T-helper 2 cell treated with Interferon-gamma antibody and Interleukin-4, amounts not matched to agents 5 μg/mL and 100 μg/mL, for 36 hours (primary cell): ENCODE measurements around the gene TGIF1.

Experiments used
- DNase-seq: peaks from one replicate; pipeline ENCODE4 v3.0.0; 2021; ENCODE audit warnings: low spot score
- H3K27ac Mint-ChIP-seq: one replicate; pipeline ENCODE4 v1.8.0; 2021; ENCODE audit warnings: mild to moderate bottlenecking, mixed read lengths
- H3K27me3 Mint-ChIP-seq: one replicate; pipeline ENCODE4 v1.8.0; 2021; ENCODE audit warnings: low read depth, mixed read lengths
- H3K36me3 Mint-ChIP-seq: one replicate; pipeline ENCODE4 v1.8.0; 2021; ENCODE audit warnings: low read depth, mixed read lengths
- H3K4me1 Mint-ChIP-seq: one replicate; pipeline ENCODE4 v1.8.0; 2021; ENCODE audit warnings: low read depth, mixed read lengths
- H3K4me3 Mint-ChIP-seq: one replicate; pipeline ENCODE4 v1.8.0; 2022; ENCODE audit warnings: mild to moderate bottlenecking, moderate library complexity, mixed read lengths
- H3K9me3 Mint-ChIP-seq: one replicate; pipeline ENCODE4 v1.8.0; 2021; ENCODE audit warnings: mixed read lengths

Gene TGIF1

GRCh38 chr18:3418083-3418482 is 31.9 kb upstream of the TGIF1 start:
- no peak overlapping the region for H3K4me3 Mint-ChIP-seq
- no peaks in the 10 kb centered on the region for H3K9me3 Mint-ChIP-seq
- no peak for DNase-seq
- no peak overlapping the region for H3K27ac Mint-ChIP-seq
- H3K4me1 Mint-ChIP-seq = no peaks in the 10 kb centered on the region
- no peaks in the 10 kb centered on the region for H3K27me3 Mint-ChIP-seq
- no peaks in the 10 kb centered on the region for H3K36me3 Mint-ChIP-seq

- Mint-ChIP-seq H3K4me1 (no peaks in the 10 kb centered on the region), H3K9me3 (no peaks in the 10 kb centered on the region)
These were observed 29.1 kb upstream of the TGIF1 start for GRCh38 chr18:3420919-3421279.

GRCh38 chr18:3422905-3423304 is 27.1 kb upstream of the TGIF1 start:
- Mint-ChIP-seq H3K4me3 (no peak overlapping the region), H3K27me3 (no peaks in the 10 kb centered on the region), H3K27ac (no peak overlapping the region), H3K36me3 (no peaks in the 10 kb centered on the region), H3K4me1 (no peaks in the 10 kb centered on the region), H3K9me3 (no peaks in the 10 kb centered on the region)
- no peak for DNase-seq

More at GRCh38 chr18:3420919-3421279, 29.1 kb upstream of the TGIF1 start:
- no peak for DNase-seq
- Mint-ChIP-seq H3K27me3 (no peaks in the 10 kb centered on the region), H3K36me3 (no peaks in the 10 kb centered on the region), H3K4me3 (no peak overlapping the region), H3K27ac (no peak overlapping the region)

- Mint-ChIP-seq H3K27me3 (no peaks in the 10 kb centered on the region), H3K27ac (no peak overlapping the region), H3K36me3 (no peaks in the 10 kb centered on the region), H3K4me3 (no peak overlapping the region), H3K4me1 (no peaks in the 10 kb centered on the region), H3K9me3 (no peaks in the 10 kb centered on the region)
- DNase-seq = no peak
These were observed 25.6 kb upstream of the TGIF1 start for GRCh38 chr18:3424280-3424890.

- Mint-ChIP-seq H3K36me3 (no peaks in the 10 kb centered on the region), H3K4me3 (no peak overlapping the region), H3K27me3 (no peaks in the 10 kb centered on the region), H3K27ac (no peak overlapping the region), H3K4me1 (no peaks in the 10 kb centered on the region), H3K9me3 (no peaks in the 10 kb centered on the region)
- DNase-seq = no peak
These were observed 24.9 kb upstream of the TGIF1 start for GRCh38 chr18:3425030-3425429.

GRCh38 chr18:3425446-3425845 is 24.5 kb upstream of the TGIF1 start:
- H3K36me3 Mint-ChIP-seq = no peaks in the 10 kb centered on the region
- no peak overlapping the region for H3K4me3 Mint-ChIP-seq
- H3K9me3 Mint-ChIP-seq = no peaks in the 10 kb centered on the region
- no peaks in the 10 kb centered on the region for H3K4me1 Mint-ChIP-seq
- H3K27me3 Mint-ChIP-seq = no peaks in the 10 kb centered on the region
- H3K27ac Mint-ChIP-seq = no peak overlapping the region
- no peak for DNase-seq

GRCh38 chr18:3426074-3426473 is 23.9 kb upstream of the TGIF1 start:
- no peak for DNase-seq
- H3K27me3 Mint-ChIP-seq = no peaks in the 10 kb centered on the region
- no peak overlapping the region for H3K27ac Mint-ChIP-seq
- no peaks in the 10 kb centered on the region for H3K4me1 Mint-ChIP-seq
- H3K4me3 Mint-ChIP-seq = no peak overlapping the region
- H3K36me3 Mint-ChIP-seq = no peaks in the 10 kb centered on the region
- no peaks in the 10 kb centered on the region for H3K9me3 Mint-ChIP-seq

GRCh38 chr18:3427944-3428343 is 22.0 kb upstream of the TGIF1 start:
- H3K36me3 Mint-ChIP-seq = no peaks in the 10 kb centered on the region
- no peaks in the 10 kb centered on the region for H3K9me3 Mint-ChIP-seq
- no peaks in the 10 kb centered on the region for H3K27me3 Mint-ChIP-seq
- DNase-seq = no peak
- H3K4me1 Mint-ChIP-seq = no peaks in the 10 kb centered on the region
- no peak overlapping the region for H3K27ac Mint-ChIP-seq
- no peak overlapping the region for H3K4me3 Mint-ChIP-seq

GRCh38 chr18:3429121-3429520 is 20.9 kb upstream of the TGIF1 start:
- Mint-ChIP-seq H3K36me3 (no peaks in the 10 kb centered on the region), H3K27me3 (no peaks in the 10 kb centered on the region), H3K27ac (no peak overlapping the region), H3K4me1 (no peaks in the 10 kb centered on the region), H3K9me3 (no peaks in the 10 kb centered on the region), H3K4me3 (no peak overlapping the region)
- DNase-seq = no peak

- Mint-ChIP-seq H3K9me3 (no peaks in the 10 kb centered on the region), H3K27ac (no peak overlapping the region), H3K4me1 (no peaks in the 10 kb centered on the region), H3K27me3 (peaks cover 4% of the 10 kb centered on the region), H3K4me3 (no peak overlapping the region), H3K36me3 (no peaks in the 10 kb centered on the region)
- no peak for DNase-seq
These were observed 15.3 kb upstream of the TGIF1 start for GRCh38 chr18:3434685-3435084.

- H3K4me3 Mint-ChIP-seq = no peak overlapping the region
- peaks cover 16% of the 10 kb centered on the region for H3K27me3 Mint-ChIP-seq
- no peaks in the 10 kb centered on the region for H3K36me3 Mint-ChIP-seq
- no peak overlapping the region for H3K27ac Mint-ChIP-seq
- no peak for DNase-seq
- H3K9me3 Mint-ChIP-seq = no peaks in the 10 kb centered on the region
- H3K4me1 Mint-ChIP-seq = peaks cover 2% of the 10 kb centered on the region
These were observed 9.6 kb upstream of the TGIF1 start for GRCh38 chr18:3440341-3440740.

GRCh38 chr18:3441290-3441689 is 8.7 kb upstream of the TGIF1 start:
- DNase-seq = no peak
- no peak overlapping the region for H3K27ac Mint-ChIP-seq
- H3K4me3 Mint-ChIP-seq = no peak overlapping the region
- H3K9me3 Mint-ChIP-seq = no peaks in the 10 kb centered on the region
- peaks cover 16% of the 10 kb centered on the region for H3K27me3 Mint-ChIP-seq
- no peaks in the 10 kb centered on the region for H3K36me3 Mint-ChIP-seq
- H3K4me1 Mint-ChIP-seq = peaks cover 2% of the 10 kb centered on the region

- Mint-ChIP-seq H3K27ac (no peak overlapping the region), H3K9me3 (no peaks in the 10 kb centered on the region), H3K36me3 (no peaks in the 10 kb centered on the region), H3K4me3 (no peak overlapping the region), H3K27me3 (peaks cover 16% of the 10 kb centered on the region), H3K4me1 (peaks cover 15% of the 10 kb centered on the region)
- DNase-seq = no peak
These were observed 7.1 kb upstream of the TGIF1 start for GRCh38 chr18:3442919-3443318.

GRCh38 chr18:3444296-3444695 is 5.7 kb upstream of the TGIF1 start:
- H3K9me3 Mint-ChIP-seq = no peaks in the 10 kb centered on the region
- no peaks in the 10 kb centered on the region for H3K36me3 Mint-ChIP-seq
- DNase-seq = no peak
- H3K4me1 Mint-ChIP-seq = peaks cover 19% of the 10 kb centered on the region
- H3K27ac Mint-ChIP-seq = no peak overlapping the region
- H3K27me3 Mint-ChIP-seq = peaks cover 13% of the 10 kb centered on the region
- no peak overlapping the region for H3K4me3 Mint-ChIP-seq

GRCh38 chr18:3444954-3445353 is 5.0 kb upstream of the TGIF1 start:
- DNase-seq = no peak
- peaks cover 19% of the 10 kb centered on the region for H3K4me1 Mint-ChIP-seq
- H3K27me3 Mint-ChIP-seq = peaks cover 13% of the 10 kb centered on the region
- H3K36me3 Mint-ChIP-seq = no peaks in the 10 kb centered on the region
- no peak overlapping the region for H3K4me3 Mint-ChIP-seq
- H3K27ac Mint-ChIP-seq = no peak overlapping the region
- no peaks in the 10 kb centered on the region for H3K9me3 Mint-ChIP-seq
